ENCODE results near the gene HS1BP3.

DNA sequence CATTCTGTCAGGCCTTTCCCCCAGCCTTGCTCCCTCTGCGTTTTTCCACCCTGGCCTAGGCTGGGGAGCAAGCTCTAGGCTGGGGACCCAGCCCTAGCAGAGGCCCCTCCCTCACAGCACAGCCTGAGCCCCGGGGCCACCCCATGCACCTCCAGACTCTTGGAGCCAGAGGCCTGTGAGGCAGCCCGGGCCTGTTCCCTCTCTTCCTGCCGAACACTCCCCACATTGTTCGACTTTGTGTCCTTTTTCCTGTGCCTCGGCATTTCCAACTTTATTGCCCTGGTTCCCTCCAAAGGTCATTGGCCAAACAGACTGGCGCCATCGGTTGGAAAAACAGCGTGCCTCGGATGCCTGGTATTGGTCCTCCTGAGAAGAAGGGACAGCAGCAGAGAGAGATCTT is 79.7 kb downstream of the HS1BP3 start:
- no peak for TF ChIP-seq POLR2A (IDR thresholded peaks at IDR 0.05)
- TF ChIP-seq, protein P1, sequence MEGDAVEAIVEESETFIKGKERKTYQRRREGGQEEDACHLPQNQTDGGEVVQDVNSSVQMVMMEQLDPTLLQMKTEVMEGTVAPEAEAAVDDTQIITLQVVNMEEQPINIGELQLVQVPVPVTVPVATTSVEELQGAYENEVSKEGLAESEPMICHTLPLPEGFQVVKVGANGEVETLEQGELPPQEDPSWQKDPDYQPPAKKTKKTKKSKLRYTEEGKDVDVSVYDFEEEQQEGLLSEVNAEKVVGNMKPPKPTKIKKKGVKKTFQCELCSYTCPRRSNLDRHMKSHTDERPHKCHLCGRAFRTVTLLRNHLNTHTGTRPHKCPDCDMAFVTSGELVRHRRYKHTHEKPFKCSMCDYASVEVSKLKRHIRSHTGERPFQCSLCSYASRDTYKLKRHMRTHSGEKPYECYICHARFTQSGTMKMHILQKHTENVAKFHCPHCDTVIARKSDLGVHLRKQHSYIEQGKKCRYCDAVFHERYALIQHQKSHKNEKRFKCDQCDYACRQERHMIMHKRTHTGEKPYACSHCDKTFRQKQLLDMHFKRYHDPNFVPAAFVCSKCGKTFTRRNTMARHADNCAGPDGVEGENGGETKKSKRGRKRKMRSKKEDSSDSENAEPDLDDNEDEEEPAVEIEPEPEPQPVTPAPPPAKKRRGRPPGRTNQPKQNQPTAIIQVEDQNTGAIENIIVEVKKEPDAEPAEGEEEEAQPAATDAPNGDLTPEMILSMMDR (IDR thresholded peaks at IDR 0.05) = no peak
